Stimulated activated CD8-positive, alpha-beta memory T cell treated with anti-CD3 and anti-CD28 coated beads, Interleukin-4, amount 100 ng/mL, for 48 hours (primary cell): ENCODE measurements around the gene GNB1.

Source experiments
- DNase-seq: peaks from one replicate; pipeline ENCODE4 v3.0.0-alpha.2; 2020

GNB1 gene

DNA sequence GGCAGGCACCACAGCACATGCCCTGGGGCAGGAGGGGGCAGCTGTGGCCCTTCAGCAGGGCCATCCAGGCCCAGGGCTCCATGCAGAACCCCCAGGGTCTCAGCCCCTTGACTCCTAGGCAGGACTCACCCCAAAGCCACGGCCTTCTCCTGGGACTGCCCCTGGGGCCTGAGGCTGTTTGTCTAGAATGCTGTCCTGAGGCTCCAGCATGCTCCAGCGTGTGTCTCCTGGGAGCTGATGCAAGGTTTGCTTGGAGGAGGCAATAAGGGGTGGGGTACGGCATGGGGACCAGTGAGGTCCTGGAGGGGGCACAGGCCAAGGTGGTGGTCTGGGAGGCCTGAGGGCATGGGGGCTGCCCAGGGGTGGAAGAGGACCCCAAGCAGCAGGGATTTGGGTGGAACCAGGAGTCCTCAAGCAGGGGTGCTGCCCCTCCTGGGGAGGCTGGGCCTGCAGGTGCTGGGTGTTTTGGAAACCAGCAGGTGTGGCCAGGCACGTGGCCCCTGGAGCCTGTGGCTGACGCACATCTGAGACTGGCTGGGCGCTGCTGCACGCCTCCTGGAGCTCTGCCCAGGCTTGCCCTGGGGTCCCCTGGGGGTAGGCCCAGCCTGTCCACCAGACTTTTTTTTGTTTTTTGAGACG, 16.3 kb upstream of the GNB1 start:
- DNase-seq: no peak

DNA sequence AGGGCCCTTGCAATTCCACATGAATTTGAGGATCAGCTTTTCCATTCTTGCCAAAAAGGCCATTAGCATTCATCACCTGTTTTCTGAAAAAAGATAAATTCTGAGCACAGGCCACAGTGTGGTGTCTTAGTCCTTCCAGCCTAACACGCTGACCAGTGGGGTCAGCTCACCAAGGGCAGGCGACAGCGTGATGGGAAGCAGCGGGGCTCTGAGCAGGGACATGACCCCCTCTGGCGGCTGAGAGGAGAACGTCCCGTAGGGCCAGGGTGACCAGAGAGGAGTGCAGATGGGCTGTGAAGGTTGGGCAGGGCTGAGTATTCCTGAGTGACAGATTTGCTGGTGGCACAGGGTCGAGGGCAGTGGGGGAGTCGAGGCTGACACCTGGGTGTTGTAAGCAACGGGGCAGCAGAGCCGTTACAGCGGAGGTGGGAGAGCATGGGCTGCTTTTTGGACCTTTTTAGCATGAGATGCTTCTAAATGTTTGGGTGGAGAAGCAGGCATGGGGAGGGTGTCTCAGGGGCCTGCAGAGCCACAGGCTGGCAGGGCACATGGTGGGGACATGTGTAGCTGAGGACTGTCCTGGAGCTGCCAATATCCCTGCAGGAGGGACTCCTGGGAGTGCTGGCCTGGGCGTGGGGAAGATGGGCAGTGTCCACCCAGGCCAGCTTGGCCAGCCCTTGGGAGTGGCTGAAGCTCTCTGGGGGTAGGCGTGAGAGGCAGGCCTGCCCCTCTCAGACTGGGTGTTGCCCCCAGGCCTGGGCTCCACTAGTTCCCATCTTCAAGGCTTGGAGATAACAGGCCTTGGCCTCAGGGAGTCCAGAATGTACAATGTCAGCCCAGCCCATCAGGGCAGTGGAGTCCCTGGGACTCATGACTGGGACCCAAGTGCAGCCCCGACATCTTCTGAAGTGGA, 15.6 kb upstream of the GNB1 start:
- DNase-seq: peak; percentile 85

DNA sequence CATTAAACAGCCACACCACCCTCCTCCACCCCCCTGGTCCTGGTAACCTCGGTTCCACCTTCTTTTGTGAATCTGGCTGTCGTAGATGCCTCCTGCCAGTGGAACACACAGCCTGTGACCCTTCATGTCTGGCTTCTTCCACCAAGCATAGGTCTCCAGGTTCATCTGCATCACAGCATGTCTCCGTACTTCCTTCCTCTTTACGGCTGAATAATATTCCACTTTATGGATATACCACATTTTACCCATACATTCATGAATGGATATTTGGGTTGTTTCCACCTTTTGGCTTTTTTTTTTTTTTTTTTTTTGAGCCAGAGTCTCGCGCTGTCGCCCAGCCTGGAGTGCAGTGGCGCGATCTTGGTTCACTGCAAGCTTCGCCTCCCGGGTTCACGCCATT, 12.3 kb upstream of the GNB1 start:
- no peak for DNase-seq

DNA sequence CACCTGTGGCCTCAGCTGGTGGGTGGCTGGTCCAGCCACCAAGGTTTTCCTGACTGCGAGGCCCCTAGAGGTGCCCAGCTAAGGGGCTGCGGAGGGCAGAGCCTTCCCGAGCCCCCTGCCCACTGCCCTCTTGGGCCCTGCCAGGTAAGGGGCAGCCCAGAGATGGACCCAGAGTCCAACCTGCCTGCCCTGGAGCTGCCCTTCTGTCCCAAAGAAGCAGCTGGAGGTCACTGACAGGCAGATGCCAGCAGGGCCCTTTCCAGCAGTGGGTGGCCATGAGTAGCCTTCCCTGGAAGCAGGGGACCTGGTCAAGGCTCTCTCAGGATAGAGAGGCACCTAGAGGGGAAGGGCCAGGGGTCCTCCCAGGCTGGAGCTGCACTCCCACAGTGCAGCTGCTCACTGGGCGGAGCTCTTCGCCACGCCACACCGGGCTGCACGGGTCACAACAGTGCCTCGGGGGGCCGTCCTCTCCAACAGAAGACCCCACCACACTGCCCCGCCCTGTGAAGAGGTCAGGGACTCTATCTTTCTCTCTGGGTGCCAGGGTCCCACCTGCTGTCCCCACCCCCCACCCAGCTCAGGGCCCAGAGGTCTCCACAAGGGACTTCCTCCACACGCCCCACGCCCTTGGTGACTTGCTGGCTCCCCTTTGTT, 10.9 kb upstream of the GNB1 start:
- DNase-seq: no peak

DNA sequence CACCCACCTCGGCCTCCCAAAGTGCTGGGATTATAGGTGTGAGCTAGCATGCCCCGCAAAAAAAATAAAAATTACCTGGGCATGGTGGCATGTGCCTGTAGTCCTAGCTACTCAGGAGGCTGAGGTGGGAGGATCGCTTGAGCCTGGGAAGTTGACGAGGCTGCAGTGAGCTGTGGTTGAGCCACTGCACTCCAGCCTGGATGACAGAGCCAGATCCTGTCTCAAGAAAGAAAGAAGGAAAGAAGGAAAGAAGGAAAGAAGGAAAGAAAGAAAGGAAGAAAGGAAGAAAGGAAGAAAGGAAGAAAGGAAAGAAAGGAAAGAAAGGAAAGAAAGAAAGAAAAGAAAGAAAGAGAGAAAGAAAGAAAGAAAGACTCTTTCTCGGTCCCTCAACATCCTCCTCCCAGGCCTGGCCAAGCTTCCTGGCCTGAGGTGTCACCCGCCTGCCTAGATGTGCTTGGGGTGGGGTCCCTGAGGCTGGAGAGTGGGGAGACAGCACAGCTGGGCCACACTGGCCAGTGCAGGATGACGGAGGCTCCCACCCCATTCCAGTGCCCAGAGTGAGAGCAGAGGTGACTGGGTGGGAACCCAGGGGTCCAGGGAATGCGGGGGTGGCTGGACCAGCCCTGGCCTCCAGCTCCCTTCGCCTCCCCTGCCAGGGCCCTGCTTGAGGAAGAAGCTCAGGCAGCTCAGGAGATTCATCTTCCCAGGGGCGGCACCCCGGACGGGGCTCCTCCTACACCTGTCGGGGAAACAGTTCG, 10.2 kb upstream of the GNB1 start:
- no peak for DNase-seq

DNA sequence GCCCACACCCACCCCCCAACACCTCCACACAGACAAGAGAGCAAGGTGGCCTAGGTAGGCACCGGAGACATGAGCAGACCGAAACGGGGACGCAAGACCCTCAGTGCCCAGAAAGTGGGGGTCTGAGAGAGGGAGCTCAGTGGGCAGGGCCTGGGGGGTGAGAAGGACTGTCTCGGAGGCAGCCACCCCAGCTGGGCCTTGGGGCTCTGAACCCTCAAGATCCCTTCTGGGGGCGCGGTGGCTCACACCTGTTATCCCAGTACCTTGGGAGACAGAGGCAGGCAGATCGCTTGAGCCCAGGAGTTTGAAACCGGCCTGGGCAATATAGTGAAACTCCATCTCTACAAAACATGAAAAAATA, 9.1 kb upstream of the GNB1 start:
- DNase-seq: no peak

DNA sequence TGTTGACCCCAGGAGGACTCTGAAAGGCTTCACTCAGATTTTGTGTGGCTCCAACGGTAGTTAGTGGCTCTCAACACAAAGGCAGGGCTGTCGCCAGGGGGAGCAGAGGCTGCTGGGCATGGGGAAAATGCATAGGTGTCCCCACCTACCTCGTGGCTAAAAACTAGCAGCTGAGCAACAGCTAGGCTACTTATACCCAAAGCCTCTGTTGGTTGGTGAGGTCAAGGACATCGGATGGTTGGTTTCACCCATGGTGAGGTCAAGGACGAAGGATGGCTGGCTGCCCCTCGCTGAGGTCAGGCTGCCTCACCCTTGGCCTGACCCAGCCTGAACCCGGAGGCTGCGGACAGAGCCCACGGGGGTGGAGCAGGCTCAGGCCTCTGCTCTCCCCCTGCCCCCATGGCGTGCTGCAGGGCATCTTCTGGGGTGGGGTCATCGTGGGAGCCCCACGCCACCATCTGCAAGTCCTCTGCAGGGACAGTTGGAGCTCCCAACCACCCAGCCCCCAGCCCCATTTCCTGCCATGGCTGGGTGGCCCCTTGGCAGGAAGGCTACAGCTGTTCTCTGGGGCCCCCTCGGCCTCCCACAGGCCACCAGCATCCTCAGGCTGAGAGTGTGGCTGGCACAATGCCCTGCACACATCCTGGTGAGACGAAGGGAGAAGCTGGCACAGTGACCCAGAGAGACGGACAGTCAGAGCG, 8.5 kb upstream of the GNB1 start:
- peak; percentile 49 for DNase-seq

DNA sequence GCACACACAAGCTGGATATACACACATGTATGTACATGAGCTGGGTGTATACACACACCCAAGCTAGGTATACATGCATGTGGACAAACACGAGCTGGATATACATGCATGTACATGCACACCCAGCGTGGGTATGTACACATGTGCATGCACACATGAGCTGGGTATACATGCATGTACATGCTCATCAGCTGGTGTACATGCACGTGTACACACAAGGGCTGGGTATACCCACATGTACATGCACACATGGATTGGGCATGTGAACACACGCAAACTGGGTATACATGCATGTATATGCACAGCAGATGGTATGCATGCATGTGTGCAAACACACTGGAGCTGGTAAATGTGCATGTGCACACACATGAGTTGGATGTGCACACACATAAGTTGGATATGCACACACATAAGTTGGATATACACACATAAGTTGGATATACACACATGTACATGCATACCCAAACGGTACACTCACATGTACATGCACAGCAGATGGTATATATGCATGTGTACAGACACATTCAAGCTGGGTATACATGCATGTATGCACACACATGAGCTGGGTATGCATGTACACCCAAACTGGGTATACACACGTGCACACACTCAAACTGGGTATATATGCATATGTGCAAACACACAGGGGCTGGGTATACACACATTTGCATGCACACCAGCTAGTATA, 7.5 kb upstream of the GNB1 start:
- no peak for DNase-seq

DNA sequence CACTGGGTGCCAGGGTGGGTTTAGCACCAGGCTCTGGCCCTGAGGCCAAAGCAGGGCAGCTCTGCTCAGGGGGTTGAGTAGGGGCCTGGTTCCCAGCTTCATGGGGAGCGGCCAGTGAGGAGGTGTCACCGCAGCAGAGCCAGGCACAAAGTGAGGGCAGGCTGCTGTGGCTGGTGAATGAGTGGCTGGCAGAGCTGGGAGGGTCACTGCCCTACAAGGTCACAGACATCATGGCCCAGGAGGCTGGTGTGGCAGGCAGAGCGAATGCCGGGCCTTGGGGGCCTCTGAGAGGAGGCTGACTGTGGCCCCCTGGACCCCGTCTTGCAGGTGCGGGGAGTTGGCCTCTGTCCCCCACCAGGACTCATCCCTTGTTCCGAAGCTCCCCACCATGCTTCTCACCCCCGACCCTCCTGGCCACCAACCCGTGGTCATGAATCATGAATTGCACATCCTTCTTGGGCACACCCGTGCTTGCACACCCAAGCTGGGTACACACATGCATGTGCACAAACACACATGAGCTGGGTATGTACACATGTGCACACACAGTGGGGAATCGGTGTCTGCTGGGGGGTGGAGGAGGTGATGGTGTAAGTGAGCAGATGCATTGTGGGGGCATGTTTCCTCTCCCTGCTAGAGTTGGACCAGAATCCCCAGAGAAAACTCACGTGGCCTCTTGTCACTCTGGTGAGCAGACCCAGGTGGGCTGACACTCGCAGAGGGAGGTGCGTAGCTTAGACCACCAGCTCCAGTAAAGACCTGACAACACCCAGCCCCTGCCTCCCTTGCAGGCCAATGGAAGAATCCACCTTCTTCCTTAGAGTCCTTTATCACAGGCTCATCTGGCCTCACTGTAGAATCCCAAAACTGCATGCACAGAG, 4.8 kb upstream of the GNB1 start:
- DNase-seq: no peak

DNA sequence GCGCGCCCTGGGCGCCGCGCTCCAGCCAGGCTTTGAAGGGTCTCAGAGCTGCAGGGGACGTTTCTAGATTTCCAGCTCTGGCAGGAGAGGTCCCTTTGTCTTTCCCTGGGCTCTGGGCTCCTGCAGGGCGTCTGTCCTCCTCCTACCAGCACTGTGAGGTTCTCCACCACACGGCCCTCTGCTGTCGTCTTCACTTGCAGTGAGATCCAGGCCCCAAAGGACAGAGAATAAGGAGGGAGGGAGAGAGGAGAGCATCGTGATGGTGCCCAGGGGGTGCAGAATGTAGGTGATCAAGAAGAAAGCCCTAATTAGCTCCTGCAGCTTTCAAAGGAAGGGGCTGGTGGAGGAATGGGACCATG, 4.2 kb upstream of the GNB1 start:
- no peak for DNase-seq

DNA sequence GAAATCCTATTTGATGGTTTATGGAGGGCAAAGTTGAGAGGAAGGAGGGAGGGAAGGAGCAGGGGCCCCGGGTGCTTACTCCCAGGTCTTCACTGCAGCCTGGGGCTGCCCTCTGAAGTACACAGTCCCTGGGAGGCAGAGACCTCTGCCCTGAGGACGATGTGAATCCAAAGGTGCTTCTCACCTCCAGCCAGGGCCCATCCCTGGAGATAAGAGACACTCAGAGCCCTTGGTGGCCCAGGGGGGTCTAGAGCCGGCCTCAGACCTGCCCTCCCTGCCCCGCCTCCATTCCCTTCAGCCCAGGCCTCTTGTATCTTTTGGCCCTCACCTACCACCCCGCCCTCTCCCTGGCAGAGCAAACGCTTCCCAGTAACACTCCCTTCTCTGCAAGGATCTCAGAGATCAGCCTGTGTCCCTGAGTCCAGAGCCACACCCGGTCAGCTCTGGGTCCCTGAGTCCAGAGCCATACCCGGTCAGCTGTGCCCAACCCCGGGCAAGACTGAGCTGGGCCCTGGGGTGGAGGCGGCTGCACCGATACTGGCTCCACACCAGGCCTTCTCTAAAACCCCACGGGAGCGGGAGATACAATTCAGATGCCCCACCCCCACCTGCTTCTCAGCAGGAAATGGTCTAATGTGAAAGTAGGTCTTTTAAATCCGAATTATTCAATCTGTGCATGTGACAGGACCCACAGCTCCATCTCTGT, 3.6 kb upstream of the GNB1 start:
- DNase-seq: no peak

DNA sequence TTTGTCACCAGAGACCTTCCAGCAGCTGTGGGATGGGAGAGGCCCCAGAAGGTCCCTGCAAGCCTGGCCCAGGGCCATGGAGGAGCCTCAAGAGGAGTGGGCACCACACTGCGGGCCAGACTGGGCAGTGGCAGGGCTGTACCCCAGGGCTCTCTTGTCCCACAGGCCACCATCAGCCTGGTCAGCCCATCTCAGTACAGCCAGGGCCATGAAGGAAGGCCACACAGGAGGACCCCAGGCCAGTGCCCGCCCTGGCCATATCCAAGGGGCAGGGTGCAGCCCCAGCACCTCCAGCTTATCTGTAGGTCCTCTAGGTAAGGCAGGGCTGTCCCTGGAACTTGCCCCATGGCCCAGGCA, 3.1 kb upstream of the GNB1 start:
- no peak for DNase-seq

DNA sequence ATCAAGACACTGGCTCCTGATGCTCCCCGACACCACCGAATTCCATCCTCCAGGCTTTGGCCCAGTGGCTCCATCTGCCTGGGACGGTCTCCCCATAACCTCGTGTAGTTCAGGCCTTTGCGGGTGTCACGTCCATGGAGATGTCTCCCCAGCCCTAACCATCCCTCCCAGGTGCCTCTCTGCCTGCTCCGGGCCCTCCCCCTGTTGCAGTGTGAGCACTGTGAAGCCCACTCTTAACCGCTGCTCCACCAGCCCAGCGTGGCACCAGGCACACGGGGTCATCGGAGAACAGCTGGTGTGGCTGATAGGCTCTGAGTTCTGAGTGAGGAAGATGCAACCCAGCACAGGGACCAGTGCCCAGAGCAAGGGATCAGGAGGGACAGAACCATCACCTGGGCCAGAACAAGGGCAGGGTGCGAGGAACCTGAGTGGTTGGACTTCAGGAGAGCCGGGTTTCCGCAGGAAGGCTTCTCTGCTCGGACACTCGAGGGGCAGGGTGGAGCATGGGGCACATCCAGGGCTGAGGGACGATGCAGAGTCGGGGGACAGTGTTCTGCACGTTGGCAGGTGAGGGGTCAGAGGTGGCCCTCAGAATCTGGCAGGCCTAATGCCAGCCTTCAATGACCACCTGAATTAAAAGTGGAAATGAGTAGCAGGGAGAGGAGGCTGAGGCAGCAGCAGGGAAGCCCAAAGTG, 2.6 kb upstream of the GNB1 start:
- no peak for DNase-seq

DNA sequence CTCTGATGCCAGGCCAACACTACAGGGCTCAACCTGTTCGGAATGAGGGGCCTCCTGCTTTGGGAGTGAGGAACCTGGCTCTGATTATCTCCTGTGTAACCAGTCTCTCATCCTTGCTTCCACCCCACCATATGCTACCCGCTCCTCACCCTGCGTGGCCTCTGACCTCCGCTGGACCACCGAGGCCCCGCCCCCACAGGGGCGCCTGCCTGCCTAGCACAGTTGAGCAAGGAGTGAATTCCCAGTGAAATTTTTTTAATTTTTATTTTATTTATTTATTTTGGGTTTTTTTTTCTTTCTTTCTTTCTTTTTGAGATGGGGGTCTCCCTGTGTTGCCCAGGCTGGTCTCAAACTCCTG, 1.9 kb upstream of the GNB1 start:
- no peak for DNase-seq

DNA sequence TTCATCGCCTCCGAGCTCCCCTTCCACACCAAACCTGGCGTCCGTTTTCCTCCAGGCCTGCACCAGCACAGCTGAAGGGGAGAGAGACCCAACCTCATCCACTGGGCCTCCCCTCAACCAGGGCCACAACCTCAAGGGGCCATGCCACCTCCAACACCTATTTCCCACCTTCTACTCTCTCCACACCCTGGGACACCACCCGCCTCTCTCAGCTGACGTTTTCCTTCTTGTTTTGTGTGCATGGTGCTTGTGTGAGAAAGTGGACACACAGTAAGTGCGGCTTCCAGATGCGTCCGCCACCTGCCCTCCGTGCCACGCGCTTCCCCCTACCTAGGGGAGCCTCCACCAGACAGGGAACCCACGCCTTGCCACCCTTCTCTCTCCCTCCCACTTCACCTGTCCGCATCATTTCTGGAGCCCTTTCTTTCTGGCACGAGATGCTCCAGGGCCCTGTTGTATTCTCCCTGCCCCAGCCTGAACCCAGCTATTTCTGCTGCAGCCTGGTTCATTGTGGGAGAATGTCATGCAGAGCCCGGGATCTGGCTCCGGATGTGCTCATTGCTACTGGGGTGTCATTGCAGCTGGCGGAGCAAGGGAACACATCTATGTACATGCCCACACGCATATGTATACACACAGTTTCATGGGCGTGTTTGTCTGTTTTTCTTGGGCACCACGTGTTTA, 1.3 kb upstream of the GNB1 start:
- DNase-seq: no peak

DNA sequence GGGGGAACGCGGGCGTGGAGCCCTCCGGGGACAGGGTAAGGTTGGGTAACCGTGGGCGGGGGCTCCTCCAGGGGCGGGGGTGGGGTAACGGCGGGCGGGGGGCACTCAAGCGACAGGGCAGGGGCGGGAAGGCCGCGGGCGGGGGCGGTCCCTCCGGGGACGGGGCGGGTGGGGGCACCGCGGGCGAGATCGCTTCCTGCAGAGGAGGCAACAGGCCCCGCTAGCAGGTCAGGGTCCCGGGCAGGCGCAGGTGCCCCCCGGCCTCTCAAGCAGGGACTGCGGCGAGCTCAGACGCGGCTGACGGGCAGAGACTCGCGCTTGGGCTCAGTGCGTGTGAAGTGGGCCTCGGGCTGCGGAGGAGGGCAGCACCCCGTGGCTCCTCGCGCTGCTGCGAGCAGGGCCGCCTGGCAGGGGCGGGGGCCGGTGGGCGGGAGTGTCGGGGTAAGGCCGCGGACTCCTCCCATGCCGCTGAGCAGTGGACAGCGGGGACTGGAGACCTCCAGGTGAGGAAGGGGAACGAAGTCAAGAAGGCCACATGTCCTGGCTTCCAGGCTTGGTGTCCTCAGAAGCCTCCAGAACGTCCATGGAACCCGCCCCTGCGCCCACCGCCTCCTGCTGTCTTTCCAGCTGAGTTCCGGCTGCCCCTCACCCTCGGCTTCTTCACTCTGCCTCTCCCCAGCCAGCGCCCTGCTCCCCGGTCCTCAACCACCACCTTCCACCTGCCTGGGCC, 627 bp upstream of the GNB1 start:
- DNase-seq: peak; percentile 79

DNA sequence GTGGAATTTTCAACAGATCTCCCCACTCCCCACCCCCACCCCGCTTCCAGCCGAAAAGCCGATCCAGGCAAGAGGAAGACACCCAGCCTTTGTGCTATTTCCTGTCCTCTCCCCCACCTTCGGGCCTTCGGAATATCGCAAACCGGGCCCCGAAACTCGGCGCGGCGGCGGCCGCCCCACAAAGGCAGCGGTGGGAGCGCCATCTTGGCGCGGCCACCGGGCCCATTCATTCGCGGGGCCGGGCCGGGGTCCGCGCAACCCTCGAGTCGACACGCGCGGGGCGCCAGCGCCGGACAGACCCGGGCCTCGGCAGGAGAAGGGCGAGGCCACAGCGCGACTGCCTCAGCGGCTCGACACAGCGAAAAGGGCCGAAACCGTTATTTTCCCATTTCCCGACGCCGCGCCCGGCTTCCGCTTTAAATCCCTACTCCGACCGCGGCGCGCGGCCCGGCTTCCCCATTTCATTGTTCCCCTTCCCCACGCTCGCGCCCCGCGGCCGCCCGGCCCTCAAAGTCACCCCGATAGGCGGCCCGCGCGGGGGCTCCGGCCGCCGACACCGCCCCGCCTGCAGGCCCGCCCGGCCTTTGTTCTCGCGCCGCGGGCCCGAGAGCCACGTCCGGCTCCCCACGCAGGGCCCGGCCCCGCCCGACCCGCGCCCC, 911 bp downstream of the GNB1 start:
- peak; percentile 66 for DNase-seq

DNA sequence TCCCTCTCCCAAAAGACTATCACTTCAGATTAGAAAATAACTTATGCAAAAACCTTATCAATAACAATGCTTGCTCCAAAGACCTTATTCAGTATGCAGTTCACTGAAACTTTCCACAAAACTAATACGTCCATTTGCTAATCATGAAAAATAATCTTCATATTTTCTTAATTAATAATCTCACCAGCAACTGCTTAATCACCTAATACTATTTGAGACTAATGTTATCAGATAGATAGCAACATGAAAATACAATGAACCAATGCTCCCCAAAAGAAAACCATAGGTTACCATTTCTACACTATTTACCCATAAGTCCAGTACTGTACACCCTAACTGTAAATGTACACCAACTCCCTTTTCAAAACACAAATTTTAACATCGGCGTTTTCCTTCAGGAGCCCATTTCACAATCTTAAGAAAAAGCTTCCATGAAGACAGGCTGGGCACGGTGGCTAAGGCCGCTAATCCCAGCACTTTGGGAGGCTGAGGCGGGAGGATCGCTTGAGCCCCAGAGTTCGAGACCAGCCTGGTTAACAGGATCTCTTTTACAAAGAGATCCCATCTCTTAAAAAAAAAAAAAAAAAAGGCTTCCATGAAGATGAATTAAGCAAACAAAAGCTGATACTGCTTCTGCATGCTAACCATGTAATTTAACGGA, 1.7 kb downstream of the GNB1 start:
- DNase-seq: no peak
